ENCODE results near the gene AP5M1. TPM values are rescaled to one million over a fixed set of nuclear protein-coding genes. Genes with fewer than 3 reads are reported as not detected.
A peak's percentile ranks its signal among the peaks of the same experiment; 100 is the strongest.

The AP5M1 gene
- total RNA-seq, 4 donors from 2014 or later = 22.7 to 30.6 (median 29.2) TPM

DNA sequence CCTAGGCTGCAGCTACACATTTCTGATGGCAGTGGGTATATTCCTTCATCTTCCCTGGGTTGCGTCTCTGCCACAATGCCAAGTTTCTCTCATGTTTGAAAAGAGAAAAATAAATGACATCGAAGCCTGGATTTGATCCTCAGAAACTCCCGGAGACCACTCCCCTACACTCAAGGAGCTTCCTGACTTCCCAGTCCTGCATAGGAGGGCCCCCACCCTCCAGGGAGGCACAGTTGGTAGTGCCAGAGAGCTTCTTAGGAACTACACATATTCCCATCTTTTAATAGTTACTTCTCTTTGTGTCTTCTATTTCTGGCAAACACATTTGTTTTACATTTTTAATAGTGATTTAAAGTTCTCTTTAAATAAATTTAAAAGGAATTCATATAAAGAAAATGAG, 30.7 kb downstream of the AP5M1 start:
- Histone ChIP-seq H3K9me3 (no peaks in the 10 kb centered on the region), H3K27ac (no peak overlapping the region), H3K4me1 (no peaks in the 10 kb centered on the region), H3K4me3 (no peak overlapping the region), H3K27me3 (peaks cover 2% of the 10 kb centered on the region), H3K36me3 (no peaks in the 10 kb centered on the region)
- TF ChIP-seq, protein P1, sequence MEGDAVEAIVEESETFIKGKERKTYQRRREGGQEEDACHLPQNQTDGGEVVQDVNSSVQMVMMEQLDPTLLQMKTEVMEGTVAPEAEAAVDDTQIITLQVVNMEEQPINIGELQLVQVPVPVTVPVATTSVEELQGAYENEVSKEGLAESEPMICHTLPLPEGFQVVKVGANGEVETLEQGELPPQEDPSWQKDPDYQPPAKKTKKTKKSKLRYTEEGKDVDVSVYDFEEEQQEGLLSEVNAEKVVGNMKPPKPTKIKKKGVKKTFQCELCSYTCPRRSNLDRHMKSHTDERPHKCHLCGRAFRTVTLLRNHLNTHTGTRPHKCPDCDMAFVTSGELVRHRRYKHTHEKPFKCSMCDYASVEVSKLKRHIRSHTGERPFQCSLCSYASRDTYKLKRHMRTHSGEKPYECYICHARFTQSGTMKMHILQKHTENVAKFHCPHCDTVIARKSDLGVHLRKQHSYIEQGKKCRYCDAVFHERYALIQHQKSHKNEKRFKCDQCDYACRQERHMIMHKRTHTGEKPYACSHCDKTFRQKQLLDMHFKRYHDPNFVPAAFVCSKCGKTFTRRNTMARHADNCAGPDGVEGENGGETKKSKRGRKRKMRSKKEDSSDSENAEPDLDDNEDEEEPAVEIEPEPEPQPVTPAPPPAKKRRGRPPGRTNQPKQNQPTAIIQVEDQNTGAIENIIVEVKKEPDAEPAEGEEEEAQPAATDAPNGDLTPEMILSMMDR (IDR thresholded peaks at IDR 0.05) = no peak
- no peak for TF ChIP-seq POLR2A (IDR thresholded peaks at IDR 0.05)
- 83% methylated on average over 3 of the region's 3 CpGs for WGBS
- no peak for DNase-seq (ENCODE audit: low spot score in 2 of 2)

DNA sequence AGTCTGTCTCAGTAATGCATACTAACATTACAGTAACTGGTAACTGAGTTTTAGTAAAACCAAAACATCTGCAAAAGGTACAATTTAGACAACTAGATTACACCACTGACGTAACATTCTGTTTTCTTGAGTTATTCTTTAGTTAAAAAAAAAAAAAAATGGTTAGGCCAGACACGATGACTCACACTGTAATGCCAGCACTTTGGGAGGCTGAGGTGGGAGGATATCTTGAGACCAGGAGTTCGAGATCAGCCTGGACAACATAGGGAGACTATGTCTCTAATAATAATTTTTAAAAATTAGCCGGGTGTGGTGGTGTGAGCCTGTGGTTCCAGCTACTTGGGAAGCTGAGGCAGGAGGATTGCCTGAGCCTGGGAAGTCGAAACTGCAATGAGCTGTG, 34.1 kb downstream of the AP5M1 start:
- H3K9me3 ChIP-seq = no peaks in the 10 kb centered on the region
- WGBS = 80% methylated on average over 5 of the region's 5 CpGs
- DNase-seq (ENCODE audit: low spot score in 2 of 2) = no peak

DNA sequence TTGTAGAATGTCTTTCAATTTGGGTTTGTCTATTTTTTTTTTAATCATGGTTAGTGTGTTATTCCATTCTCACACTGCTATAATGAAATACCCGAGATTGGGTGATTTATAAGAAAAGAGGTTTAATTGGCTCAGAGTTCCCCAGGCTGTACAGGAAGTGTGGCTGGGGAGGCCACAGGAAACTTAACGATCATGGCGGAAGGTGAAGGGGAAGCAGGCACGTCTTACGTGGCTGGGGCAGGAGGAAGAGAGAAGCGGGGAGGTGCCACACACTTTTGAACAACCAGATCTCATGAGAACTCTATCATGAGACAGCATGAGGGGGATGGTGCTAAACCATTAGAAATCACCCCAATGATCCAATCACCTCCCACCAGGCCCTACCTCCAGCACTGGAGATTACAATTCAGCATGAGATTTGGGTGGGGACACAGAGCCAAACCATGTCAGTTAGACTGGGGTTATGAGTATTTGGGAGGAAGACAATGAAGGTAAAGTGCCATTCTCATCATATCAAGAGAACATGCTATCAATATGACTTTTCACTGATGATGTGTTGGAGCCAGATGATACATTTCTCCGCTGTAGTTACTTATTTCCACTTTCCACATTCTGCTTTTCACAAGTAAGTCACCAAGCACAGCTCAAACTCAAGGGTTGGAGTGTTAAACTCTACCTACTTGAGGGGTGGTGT, 45.8 kb downstream of the AP5M1 start:
- H3K36me3 ChIP-seq = no peaks in the 10 kb centered on the region
- no peaks in the 10 kb centered on the region for H3K4me1 ChIP-seq
- WGBS = 68% methylated on average over 7 of the region's 7 CpGs
- H3K27me3 ChIP-seq = peaks cover 8% of the 10 kb centered on the region
- H3K9me3 ChIP-seq = no peaks in the 10 kb centered on the region
- no peak overlapping the region for H3K27ac ChIP-seq
- DNase-seq (ENCODE audit: low spot score in 2 of 2) = no peak
- no peak overlapping the region for H3K4me3 ChIP-seq
- TF ChIP-seq, protein P1 (IDR thresholded peaks at IDR 0.05) = no peak
- no peak for TF ChIP-seq POLR2AphosphoS5 (IDR thresholded peaks at IDR 0.05)
- no peak for TF ChIP-seq EP300 (IDR thresholded peaks at IDR 0.05)
- no peak for TF ChIP-seq POLR2A (IDR thresholded peaks at IDR 0.05)

More for the DNA sequence above, 34.1 kb downstream of the AP5M1 start:
- Histone ChIP-seq H3K4me3 (no peak overlapping the region), H3K4me1 (no peaks in the 10 kb centered on the region), H3K27ac (no peak overlapping the region), H3K27me3 (peaks cover 4% of the 10 kb centered on the region), H3K36me3 (no peaks in the 10 kb centered on the region)
- TF ChIP-seq EP300 (IDR thresholded peaks at IDR 0.05) (no peak), POLR2AphosphoS5 (IDR thresholded peaks at IDR 0.05) (no peak), POLR2A (IDR thresholded peaks at IDR 0.05) (no peak)
- TF ChIP-seq, protein P1 (IDR thresholded peaks at IDR 0.05) = no peak

DNA sequence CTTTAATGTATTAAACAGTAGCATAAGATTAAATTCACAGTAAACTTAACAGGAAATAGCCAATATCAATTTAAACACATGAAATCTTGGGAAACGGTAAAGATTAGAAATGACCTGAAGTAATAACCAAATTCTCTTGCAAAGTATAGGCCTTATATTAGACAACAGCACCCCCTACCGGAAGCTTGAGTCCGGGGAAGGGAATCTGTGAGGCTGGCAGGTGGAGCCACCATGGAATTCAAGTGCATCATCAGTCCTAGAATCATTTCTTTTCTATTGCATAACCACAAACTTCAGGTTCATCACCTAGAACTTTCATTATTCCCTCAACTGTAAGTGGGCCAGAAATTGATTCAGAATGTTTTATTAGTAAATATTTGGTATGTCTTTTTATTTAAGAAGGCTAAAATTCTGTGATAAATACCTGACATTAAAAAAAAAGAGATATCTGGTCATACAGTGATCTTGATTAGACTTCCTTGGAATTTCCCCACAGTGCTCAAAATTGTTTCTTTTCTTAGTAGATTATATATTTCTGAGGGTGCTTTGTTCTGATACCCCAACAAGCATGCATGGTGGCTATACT, 48.6 kb downstream of the AP5M1 start:
- Histone ChIP-seq H3K4me3 (no peak overlapping the region), H3K9me3 (no peaks in the 10 kb centered on the region), H3K27me3 (peaks cover 8% of the 10 kb centered on the region), H3K4me1 (no peaks in the 10 kb centered on the region), H3K27ac (no peak overlapping the region), H3K36me3 (no peaks in the 10 kb centered on the region)
- TF ChIP-seq, protein P1 (IDR thresholded peaks at IDR 0.05) = peak; percentile 43 to 71
- TF ChIP-seq POLR2AphosphoS5 (IDR thresholded peaks at IDR 0.05) = no peak
- WGBS = 0% methylated on average over 3 of the region's 3 CpGs
- peak in 1 of 2 donors; percentile 81 for DNase-seq (ENCODE audit: low spot score in 2 of 2)

DNA sequence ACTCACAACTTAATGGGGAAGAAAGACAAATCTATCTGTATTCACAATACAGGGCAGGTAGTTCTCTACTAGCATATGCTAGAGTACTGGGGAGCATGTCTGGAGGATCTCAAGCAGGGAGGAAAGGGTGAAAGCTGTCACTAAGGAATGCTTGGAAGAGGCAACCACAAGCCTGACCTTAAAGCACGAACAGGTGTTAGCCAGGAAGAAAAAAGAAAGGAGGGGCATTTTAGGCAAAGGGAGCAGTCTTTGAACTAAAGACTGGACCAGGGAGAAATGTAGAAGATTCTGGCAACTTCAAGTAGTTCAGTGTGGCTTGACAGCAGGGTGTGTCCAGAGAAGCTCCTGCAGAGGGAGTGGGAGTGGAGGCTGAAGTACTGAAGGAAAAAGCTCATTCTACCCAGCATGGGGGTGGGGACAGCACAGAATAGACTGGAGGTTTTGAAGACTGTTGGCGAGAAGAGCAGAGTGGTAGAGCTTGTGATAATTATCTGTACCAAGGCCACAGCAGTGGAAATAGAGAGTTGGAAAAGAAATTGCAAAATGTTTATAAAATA, 50.9 kb downstream of the AP5M1 start:
- WGBS = 33% methylated on average over 2 of the region's 2 CpGs
- no peaks in the 10 kb centered on the region for H3K4me1 ChIP-seq
- TF ChIP-seq EP300 (IDR thresholded peaks at IDR 0.05) (no peak), POLR2A (IDR thresholded peaks at IDR 0.05) (no peak), POLR2AphosphoS5 (IDR thresholded peaks at IDR 0.05) (no peak)
- TF ChIP-seq, protein P1 (IDR thresholded peaks at IDR 0.05) = no peak

More for the DNA sequence above, 50.9 kb downstream of the AP5M1 start:
- Histone ChIP-seq H3K27me3 (peaks cover 8% of the 10 kb centered on the region), H3K4me3 (no peak overlapping the region), H3K9me3 (no peaks in the 10 kb centered on the region), H3K27ac (no peak overlapping the region), H3K36me3 (no peaks in the 10 kb centered on the region)
- DNase-seq (ENCODE audit: low spot score in 2 of 2) = no peak

Measured in suprapubic skin (tissue), 4 donors.